A549 (cell line): ENCODE results near the gene JAKMIP2. TPM values are rescaled to one million over a fixed set of nuclear protein-coding genes. Genes with fewer than 3 reads are reported as not detected.

Experiments
- ATAC-seq, 2 experiments: fragments of 200-7000 bp in 1 of 2; fragments of >200 bp in 1 of 2; cut with Nextera tagmentation in 1 of 2; cut with Tn5 transposase in 1 of 2; 3 replicates each; pipeline versions ENCODE4 v1.8.0 to v1.9.1; 2018 to 2020; ENCODE audit warnings: mild to moderate bottlenecking in 1 of 2, moderate library complexity in 1 of 2
- CTCF ChIA-PET: fragments of 300-600 bp; sonication (Branson Sonifier 250); formaldehyde crosslinking; extraction: SDS; loops from one replicate; lab custom pipeline; 2021; ENCODE audit warnings: antibody characterized with exemption, inconsistent platforms; lab: Yijun Ruan, JAX
- POLR2A ChIA-PET: fragments of 350-600 bp; formaldehyde crosslinking; extraction: SDS; loops from one replicate; lab custom pipeline; 2021; ENCODE audit warnings: antibody characterized with exemption, inconsistent platforms; lab: Yijun Ruan, JAX
- DNase-seq, 2 experiments: peaks; one replicate each; pipeline versions ENCODE4 v3.0.0 to v3.0.0-alpha.2; 2011 to 2016; ENCODE audit warnings: low read depth in 1 of 2, low spot score in 1 of 2
- FAIRE-seq: peaks from 2 replicates; lab custom pipeline; 2011; peaks lifted over from hg19 to GRCh38; lab: Jason Lieb, UNC
- H3K27ac ChIP-seq, 2 experiments: fragments of >200 bp; sonication (Bioruptor Twin); formaldehyde crosslinking; 3 replicates each; pipeline ENCODE4 v1.5.1; 2016 to 2017
- H3K4me1 ChIP-seq: fragments of >200 bp; sonication (Bioruptor Twin); formaldehyde crosslinking; 3 replicates; pipeline ENCODE4 v1.6.1; 2016
- H3K4me2 ChIP-seq: fragments of >200 bp; sonication (Bioruptor Twin); formaldehyde crosslinking; 3 replicates; pipeline ENCODE4 v1.6.1; 2016
- H3K4me3 ChIP-seq: fragments of >200 bp; sonication (Bioruptor Twin); formaldehyde crosslinking; 3 replicates; pipeline ENCODE4 v1.5.1; 2016
- H3K9me3 ChIP-seq: fragments of >200 bp; sonication (Bioruptor Twin); formaldehyde crosslinking; 3 replicates; pipeline ENCODE4 v1.6.1; 2016
- CBX2 ChIP-seq: fragments of 200-600 bp; sonication (generic); IDR thresholded peaks from 2 replicates; pipeline ENCODE4 v1.6.1; 2016; ENCODE audit warnings: low read depth, mild to moderate bottlenecking, borderline replicate concordance
- CHD2 ChIP-seq: fragments of 150-350 bp; IDR thresholded peaks from 2 replicates; pipeline ENCODE4 v1.6.1; 2014; ENCODE audit warnings: low read length; ENCODE audit not compliant: partially characterized antibody
- CHD4 ChIP-seq: fragments of 200-600 bp; sonication (generic); IDR thresholded peaks from 2 replicates; pipeline ENCODE4 v1.6.1; 2016; ENCODE audit warnings: antibody characterized with exemption, mild to moderate bottlenecking, borderline replicate concordance
- EHMT2 ChIP-seq: fragments of 200-600 bp; sonication (generic); IDR thresholded peaks from 2 replicates; pipeline ENCODE4 v1.6.1; 2016; ENCODE audit warnings: antibody characterized with exemption, low read depth, mild to moderate bottlenecking, moderate library complexity
- ESRRA ChIP-seq: fragments of 150-350 bp; IDR thresholded peaks from 2 replicates; pipeline ENCODE4 v1.6.1; 2014; ENCODE audit warnings: mild to moderate bottlenecking, low read length, borderline replicate concordance
- FOSB ChIP-seq: fragments of 250-450 bp; sonication (Bioruptor Pico); IDR thresholded peaks from 2 replicates; pipeline ENCODE4 v1.5.0; 2020; ENCODE audit warnings: mild to moderate bottlenecking, moderate library complexity
- FOSL2 ChIP-seq, 2 experiments: fragments of 450-650 bp in 1 of 2; fragments of >200 bp in 1 of 2; sonication (Bioruptor Twin) in 1 of 2; formaldehyde crosslinking; IDR thresholded peaks; 2 replicates each; pipeline versions ENCODE4 v1.5.0 to v1.6.1; 2016 to 2020; ENCODE audit warnings: mild to moderate bottlenecking in 1 of 2, moderate library complexity in 1 of 2
- HMGXB4 ChIP-seq: fragments of 250-450 bp; sonication (Bioruptor Pico); IDR thresholded peaks from 2 replicates; pipeline ENCODE4 v1.5.0; 2021; ENCODE audit warnings: mild to moderate bottlenecking, moderate library complexity, borderline replicate concordance
- HOXA7 ChIP-seq: fragments of 250-450 bp; sonication (Bioruptor Pico); IDR thresholded peaks from 2 replicates; pipeline ENCODE4 v1.5.0; 2020; ENCODE audit warnings: mild to moderate bottlenecking, moderate library complexity
- HOXB5 ChIP-seq: fragments of 250-450 bp; sonication (Bioruptor Pico); IDR thresholded peaks from 2 replicates; pipeline ENCODE4 v1.5.0; 2020; ENCODE audit warnings: mild to moderate bottlenecking, moderate library complexity
- JUN ChIP-seq, 2 experiments: fragments of >200 bp; sonication (Bioruptor Twin); formaldehyde crosslinking; IDR thresholded peaks; 2 replicates in 1 of 2; 3 replicates in 1 of 2; pipeline ENCODE4 v1.6.1; 2016 to 2017
- MAFK ChIP-seq: fragments of 450-650 bp; IDR thresholded peaks from 2 replicates; pipeline ENCODE4 v1.6.1; 2014; ENCODE audit not compliant: partially characterized antibody
- MAZ ChIP-seq: fragments of 150-350 bp; IDR thresholded peaks from 2 replicates; pipeline ENCODE4 v1.6.1; 2014; ENCODE audit warnings: antibody characterized with exemption, low read depth, low read length, borderline replicate concordance
- NPAS2 ChIP-seq: fragments of 250-450 bp; sonication (Bioruptor Pico); IDR thresholded peaks from 2 replicates; pipeline ENCODE4 v1.8.0; 2022; ENCODE audit warnings: mild to moderate bottlenecking, moderate library complexity, borderline replicate concordance
- NR3C1 ChIP-seq: fragments of >200 bp; sonication (Bioruptor Twin); formaldehyde crosslinking; IDR thresholded peaks from 3 replicates; pipeline ENCODE4 v1.6.1; 2017
- POLR2AphosphoS2 ChIP-seq: conservative IDR thresholded peaks from 2 replicates; pipeline ENCODE4 v1.6.1; 2012; ENCODE audit warnings: low read length, improper control_type of control experiment, inconsistent platforms
- RARB ChIP-seq: fragments of 250-450 bp; sonication (Bioruptor Pico); IDR thresholded peaks from 2 replicates; pipeline ENCODE4 v1.8.0; 2021; ENCODE audit warnings: mild to moderate bottlenecking, moderate library complexity
- RCOR1 ChIP-seq: fragments of 150-350 bp; IDR thresholded peaks from 2 replicates; pipeline ENCODE4 v1.6.1; 2014; ENCODE audit warnings: antibody characterized with exemption, low read length, low read depth
- RNF2 ChIP-seq: fragments of 200-600 bp; sonication (generic); IDR thresholded peaks from 2 replicates; pipeline ENCODE4 v1.6.1; 2016; ENCODE audit warnings: low read depth, mild to moderate bottlenecking, antibody characterized with exemption, moderate library complexity, borderline replicate concordance
- SMC3 ChIP-seq: fragments of >200 bp; sonication (Bioruptor Twin); formaldehyde crosslinking; IDR thresholded peaks from 3 replicates; pipeline ENCODE4 v1.6.1; 2018; ENCODE audit warnings: inconsistent platforms
- TFCP2L1 ChIP-seq: fragments of 250-450 bp; sonication (Bioruptor Pico); IDR thresholded peaks from 2 replicates; pipeline ENCODE4 v1.5.0; 2021; ENCODE audit warnings: mild to moderate bottlenecking
- TP53 ChIP-seq: fragments of 250-450 bp; sonication (Bioruptor Pico); IDR thresholded peaks from 2 replicates; pipeline ENCODE4 v1.5.0; 2021; ENCODE audit warnings: mild to moderate bottlenecking, moderate library complexity
- ZC3H11A ChIP-seq: fragments of 450-650 bp; IDR thresholded peaks from 2 replicates; pipeline ENCODE4 v1.6.1; 2014; ENCODE audit warnings: antibody characterized with exemption, mild to moderate bottlenecking
- WGBS: methylation state at CpG from one replicate; pipeline ENCODE4 v1.1.6; 2017; ENCODE audit errors: missing lambda C conversion rate; 5-methylcytosine and 5-hydroxymethylcytosine counted together
- polyA plus RNA-seq, 4 experiments: library from polyadenylated mRNA; depleted of rRNA in 3 of 4; stranded (reverse); fragments of >200 nt; fragmentation: RNase III in 1 of 4; extraction: RNeasy Plus Mini Kit Qiagen cat#74134 plus additional on column Dnase treatment in 1 of 4; gene quantifications; 2 replicates in 3 of 4; 3 replicates in 1 of 4; pipeline ENCODE4 v1.2.3, GENCODE V29; 2011 to 2017

JAKMIP2 gene
- polyA plus RNA-seq, 2 of the 4 experiments (the other 2 are of a cell fraction): 0.01 TPM; not detected in 1

- no peak for ATAC-seq
- 28% methylated on average over 3 of the region's 3 CpGs for WGBS
- no peaks in the 10 kb centered on the region for H3K4me1 ChIP-seq
- no peaks in the 10 kb centered on the region for H3K9me3 ChIP-seq
- TF ChIP-seq FOSL2 (IDR thresholded peaks at IDR 0.05): no peak
- TF ChIP-seq FOSL2 (CRISPR knock-in tag; IDR thresholded peaks at IDR 0.05): no peak
- TF ChIP-seq EHMT2: no peak
- POLR2A ChIA-PET: no interaction called here
- FAIRE-seq: no peak
- no peak overlapping the region for H3K4me2 ChIP-seq
- DNase-seq: no peak
- CTCF ChIA-PET: interaction anchor here (1.6 kb wide), 1 partner anchor 30 kb away, joined by 6 read pairs; no protein-coding TSS in a partner anchor
- no peak overlapping the region for H3K4me3 ChIP-seq
- H3K27ac ChIP-seq: no peak overlapping the region
Observed at GRCh38 chr5:147547730-147548129, 234.8 kb downstream of the JAKMIP2 start.

DNA sequence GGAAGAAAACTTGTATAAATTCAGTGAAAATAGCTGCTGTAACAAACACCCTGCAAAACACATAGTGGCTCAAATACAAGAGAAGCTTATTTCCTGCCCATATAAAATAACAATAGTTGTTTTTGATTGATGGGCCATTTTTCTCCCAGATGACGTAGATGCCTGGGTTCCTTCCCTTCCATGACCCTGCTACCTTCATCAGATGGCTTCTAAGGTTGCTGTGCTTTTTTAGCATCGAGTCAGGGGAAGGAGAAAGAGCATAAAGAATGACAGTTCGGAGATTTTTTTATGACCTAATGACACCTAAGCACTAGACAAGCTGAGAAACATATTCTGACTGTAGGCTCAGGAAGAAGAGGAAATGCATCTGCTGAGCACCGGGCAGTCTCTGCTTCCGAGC, 238.0 kb downstream of the JAKMIP2 start:
- Histone ChIP-seq H3K9me3 (no peaks in the 10 kb centered on the region), H3K4me2 (no peak overlapping the region), H3K4me3 (no peak overlapping the region), H3K4me1 (no peaks in the 10 kb centered on the region), H3K27ac (no peak overlapping the region)
- FAIRE-seq (no peak), DNase-seq (no peak), ATAC-seq (no peak)
- POLR2A ChIA-PET: no interaction called here
- WGBS: 37% methylated on average over 5 of the region's 5 CpGs
- CTCF ChIA-PET: interaction anchor here (1.7 kb wide), 1 partner anchor 14 kb away, joined by 6 read pairs; no protein-coding TSS in a partner anchor
- TF ChIP-seq RNF2 (no peak), NPAS2 (CRISPR knock-in tag) (no peak), CHD4 (no peak), TFCP2L1 (CRISPR knock-in tag) (no peak), NR3C1 (no peak), MAFK (no peak), JUN (IDR thresholded peaks at IDR 0.05) (no peak), HOXA7 (CRISPR knock-in tag) (no peak), CHD2 (no peak)

GRCh38 chr5:147539053-147539452, 243.5 kb downstream of the JAKMIP2 start:
- DNase-seq (no peak), FAIRE-seq (no peak), ATAC-seq (peak in 1 of 2 experiments; percentile 43; a peak in 1 of 6 replicates)
- H3K27ac ChIP-seq: no peak overlapping the region
- H3K4me3 ChIP-seq: no peak overlapping the region
- H3K9me3 ChIP-seq: no peaks in the 10 kb centered on the region
- H3K4me1 ChIP-seq: peaks cover 8% of the 10 kb centered on the region; the same call in 1 of the 3 replicates
- WGBS: 5% methylated on average over 1 of the region's 1 CpG
- TF ChIP-seq RCOR1: no peak
- TF ChIP-seq FOSL2 (IDR thresholded peaks at IDR 0.05): no peak
- TF ChIP-seq FOSL2 (CRISPR knock-in tag; IDR thresholded peaks at IDR 0.05): 0 out of 2 replicates have a peak, but pooled peaks have one; percentile 5
- CTCF ChIA-PET: interaction anchor here (1.6 to 3.2 kb wide), 3 partner anchors 8 to 86 kb away, joined by 3 to 9 read pairs (median 4); no protein-coding TSS in a partner anchor
- H3K4me2 ChIP-seq: no peak overlapping the region
- POLR2A ChIA-PET: no interaction called here

DNA sequence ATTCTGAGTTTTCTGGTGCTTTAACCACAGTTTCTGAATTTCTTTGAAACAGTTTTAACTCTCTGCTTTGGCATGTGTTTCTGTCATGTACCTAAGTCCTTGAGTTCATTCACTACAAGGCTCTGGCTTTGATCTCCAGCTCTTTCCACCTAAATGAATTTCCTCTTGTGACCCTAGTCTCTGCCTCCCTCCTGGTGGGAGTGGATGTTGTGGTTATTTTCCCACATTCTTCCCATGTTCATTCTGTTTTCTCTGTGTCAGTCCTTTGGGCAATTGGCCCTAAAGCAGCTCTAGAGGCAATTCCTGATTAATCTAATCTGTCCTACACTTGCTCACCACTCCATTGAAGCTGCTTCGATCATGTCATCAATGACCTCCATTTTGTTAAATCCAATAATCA, 244.3 kb downstream of the JAKMIP2 start:
- WGBS: 25% methylated on average over 1 of the region's 1 CpG
- FAIRE-seq (no peak), ATAC-seq (no peak), DNase-seq (no peak)
- TF ChIP-seq POLR2AphosphoS2 (no peak), FOSB (CRISPR knock-in tag) (no peak), HMGXB4 (CRISPR knock-in tag) (no peak), TFCP2L1 (CRISPR knock-in tag) (no peak), HOXA7 (CRISPR knock-in tag) (no peak), CHD4 (no peak), ZC3H11A (no peak), MAZ (no peak), RNF2 (no peak), TP53 (CRISPR knock-in tag) (no peak), RARB (no peak), ESRRA (no peak), SMC3 (no peak), CBX2 (no peak), HOXB5 (CRISPR knock-in tag) (no peak), MAFK (no peak)
- Histone ChIP-seq H3K27ac (no peak overlapping the region), H3K4me1 (peaks cover 8% of the 10 kb centered on the region; the same call in 1 of the 3 replicates), H3K4me3 (no peak overlapping the region), H3K9me3 (no peaks in the 10 kb centered on the region), H3K4me2 (no peak overlapping the region)
- ChIA-PET POLR2A (no interaction called here), CTCF (interaction anchor here (1.7 to 3.2 kb wide), 2 partner anchors 20 to 85 kb away, joined by 4 to 9 read pairs; no protein-coding TSS in a partner anchor)
